Measurements from ENCODE around the gene ERICH4.

DNA sequence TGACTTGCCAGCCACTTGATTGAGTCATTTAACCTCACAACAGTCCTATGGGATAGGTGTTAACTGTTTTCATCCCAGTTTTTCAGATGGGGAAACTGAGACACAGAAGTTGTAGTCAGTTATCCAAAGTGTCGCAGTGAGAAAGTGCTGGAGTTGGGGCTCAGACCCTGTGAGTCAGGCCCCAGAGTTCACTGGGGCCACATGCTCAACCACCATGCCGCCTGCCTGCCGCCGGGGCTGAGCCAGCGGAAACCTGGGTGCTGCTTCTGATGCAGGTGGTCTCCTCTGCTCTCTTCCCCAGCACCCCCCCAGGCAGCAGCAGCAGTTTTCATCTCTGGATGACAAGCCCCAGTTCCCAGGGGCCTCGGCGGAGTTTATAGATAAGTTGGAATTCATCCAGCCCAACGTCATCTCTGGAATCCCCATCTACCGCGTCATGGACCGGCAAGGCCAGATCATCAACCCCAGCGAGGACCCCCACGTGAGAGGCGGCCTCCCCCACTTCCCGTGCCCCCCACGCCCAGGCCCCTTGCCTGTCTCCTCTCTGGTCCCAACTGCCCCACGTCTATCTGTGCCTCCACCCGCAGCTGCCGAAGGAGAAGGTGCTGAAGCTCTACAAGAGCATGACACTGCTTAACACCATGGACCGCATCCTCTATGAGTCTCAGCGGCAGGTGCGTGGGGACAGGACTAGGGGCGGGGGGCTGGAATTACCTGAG is 32.5 kb upstream of the ERICH4 start:
- TF ChIP-seq, protein P1, sequence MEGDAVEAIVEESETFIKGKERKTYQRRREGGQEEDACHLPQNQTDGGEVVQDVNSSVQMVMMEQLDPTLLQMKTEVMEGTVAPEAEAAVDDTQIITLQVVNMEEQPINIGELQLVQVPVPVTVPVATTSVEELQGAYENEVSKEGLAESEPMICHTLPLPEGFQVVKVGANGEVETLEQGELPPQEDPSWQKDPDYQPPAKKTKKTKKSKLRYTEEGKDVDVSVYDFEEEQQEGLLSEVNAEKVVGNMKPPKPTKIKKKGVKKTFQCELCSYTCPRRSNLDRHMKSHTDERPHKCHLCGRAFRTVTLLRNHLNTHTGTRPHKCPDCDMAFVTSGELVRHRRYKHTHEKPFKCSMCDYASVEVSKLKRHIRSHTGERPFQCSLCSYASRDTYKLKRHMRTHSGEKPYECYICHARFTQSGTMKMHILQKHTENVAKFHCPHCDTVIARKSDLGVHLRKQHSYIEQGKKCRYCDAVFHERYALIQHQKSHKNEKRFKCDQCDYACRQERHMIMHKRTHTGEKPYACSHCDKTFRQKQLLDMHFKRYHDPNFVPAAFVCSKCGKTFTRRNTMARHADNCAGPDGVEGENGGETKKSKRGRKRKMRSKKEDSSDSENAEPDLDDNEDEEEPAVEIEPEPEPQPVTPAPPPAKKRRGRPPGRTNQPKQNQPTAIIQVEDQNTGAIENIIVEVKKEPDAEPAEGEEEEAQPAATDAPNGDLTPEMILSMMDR (conservative IDR thresholded peaks at IDR 0.05): no peak
- no peak for TF ChIP-seq ZFX (IDR thresholded peaks at IDR 0.05)
